ENCODE results near the gene KCNQ2.

GRCh38 chr20:63417097-63417737, 55.2 kb downstream of the KCNQ2 start:
- no peak for TF ChIP-seq CTCF (IDR thresholded peaks at IDR 0.05)
- TF ChIP-seq POLR2A (IDR thresholded peaks at IDR 0.05) = no peak

Measured in ovary (tissue), 3 donors.